SKM-1 treated with dmso at 0.1 percent for 144 hours (cell line): ENCODE results near the gene ANTXR1.
A peak's percentile ranks its signal among the peaks of the same experiment; 100 is the strongest.
"Not testable (repeated sequence)": the region's sequence is repeated elsewhere in the genome, so short reads cannot be mapped to it uniquely, and the experiment has no call there.

ENCODE experiments used
- DNase-seq: peaks from one replicate; lab custom pipeline; 2025; ENCODE audit not compliant: unreplicated experiment; lab: John Stamatoyannopoulos, UW

The ANTXR1 gene

DNA sequence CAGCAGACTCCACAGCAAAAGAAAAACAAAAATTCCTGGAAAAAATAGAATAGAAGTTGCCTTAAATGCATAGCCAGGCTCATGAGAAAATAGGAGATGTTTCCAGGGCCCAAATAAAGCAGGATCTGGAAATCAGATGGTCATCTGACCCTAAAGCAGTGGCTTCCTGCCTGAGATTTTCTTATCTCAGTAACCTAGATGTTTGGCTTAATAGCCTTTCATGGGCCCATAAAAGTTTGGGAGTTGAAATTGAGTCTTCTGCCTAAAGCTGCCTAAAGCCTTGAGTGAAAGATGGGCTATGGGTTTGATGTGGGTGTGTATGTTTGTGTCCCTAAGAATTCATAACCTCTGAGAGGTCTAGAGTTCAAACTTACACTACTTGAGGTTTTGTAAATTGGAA is 149.1 kb downstream of the ANTXR1 start:
- DNase-seq = no peak

DNA sequence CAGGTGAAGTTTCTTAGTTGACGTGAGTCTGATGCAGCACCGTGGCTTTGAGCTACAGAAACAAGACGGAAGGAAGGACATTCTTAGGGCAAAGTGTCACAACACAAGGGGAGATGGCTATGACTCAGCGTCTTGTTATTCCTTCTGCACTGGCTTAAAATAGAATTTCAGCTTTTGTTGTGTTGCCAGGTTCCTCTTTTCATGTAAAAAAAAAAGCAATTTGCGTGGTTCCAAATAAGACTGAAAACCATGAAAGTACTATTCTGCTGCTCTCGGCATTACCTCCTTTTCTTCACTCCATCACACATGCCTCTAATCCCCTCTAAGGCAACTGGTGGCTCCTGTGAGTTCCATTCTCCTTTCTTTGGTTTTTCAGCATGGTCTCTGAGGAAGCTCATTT is 150.1 kb downstream of the ANTXR1 start:
- peak; percentile 94 for DNase-seq

DNA sequence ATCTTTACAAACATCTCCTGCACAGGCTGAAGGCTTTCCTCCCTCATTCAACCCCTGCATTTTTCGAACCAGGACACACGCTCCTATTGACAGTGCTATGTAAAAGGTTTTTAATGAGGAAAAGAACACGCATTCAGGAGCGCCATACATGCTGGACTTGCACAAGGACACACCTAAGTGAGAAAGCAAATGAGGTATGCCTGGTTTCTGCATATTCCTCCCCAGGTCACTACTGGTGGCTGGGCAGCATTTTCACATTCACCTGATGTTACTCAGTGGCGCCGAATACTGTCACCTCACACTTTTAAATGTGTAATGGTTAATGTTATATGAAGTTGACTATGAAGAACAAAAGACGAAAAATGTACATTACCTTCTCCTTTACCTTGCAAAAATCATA is 150.6 kb downstream of the ANTXR1 start:
- no peak for DNase-seq

DNA sequence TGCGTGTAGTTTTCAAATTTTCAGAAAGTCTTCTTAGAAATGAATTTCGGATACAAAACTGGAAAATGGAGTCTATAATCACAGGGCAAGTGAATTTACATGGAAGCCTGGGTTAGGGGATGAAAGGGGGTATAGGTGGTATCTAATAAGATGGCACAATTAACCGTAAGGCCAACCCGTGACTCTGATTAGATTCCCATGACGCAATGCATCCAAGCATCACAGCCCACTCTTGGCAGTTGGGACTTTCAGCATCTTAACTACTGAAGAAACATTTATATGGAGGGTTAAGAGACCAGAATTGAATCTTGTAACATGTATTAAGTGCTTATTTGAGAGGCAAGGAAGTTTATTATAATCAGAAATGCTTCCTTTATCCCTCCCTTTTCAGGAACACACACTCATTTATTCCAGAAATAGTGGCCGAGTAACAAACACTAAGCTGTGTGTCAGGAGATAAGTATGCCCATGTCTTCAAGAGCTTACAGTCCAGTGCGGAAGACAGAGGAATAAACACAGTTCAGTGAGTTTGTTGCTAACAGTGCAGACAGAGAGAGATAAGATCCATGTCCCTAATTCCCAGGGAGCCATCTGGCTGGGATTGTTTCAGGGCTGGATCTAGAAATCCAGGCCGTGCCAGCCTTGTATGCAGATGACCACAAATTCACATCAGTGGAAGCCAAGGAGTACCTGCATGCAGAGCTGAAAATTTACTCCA is 151.2 kb downstream of the ANTXR1 start:
- no peak for DNase-seq

DNA sequence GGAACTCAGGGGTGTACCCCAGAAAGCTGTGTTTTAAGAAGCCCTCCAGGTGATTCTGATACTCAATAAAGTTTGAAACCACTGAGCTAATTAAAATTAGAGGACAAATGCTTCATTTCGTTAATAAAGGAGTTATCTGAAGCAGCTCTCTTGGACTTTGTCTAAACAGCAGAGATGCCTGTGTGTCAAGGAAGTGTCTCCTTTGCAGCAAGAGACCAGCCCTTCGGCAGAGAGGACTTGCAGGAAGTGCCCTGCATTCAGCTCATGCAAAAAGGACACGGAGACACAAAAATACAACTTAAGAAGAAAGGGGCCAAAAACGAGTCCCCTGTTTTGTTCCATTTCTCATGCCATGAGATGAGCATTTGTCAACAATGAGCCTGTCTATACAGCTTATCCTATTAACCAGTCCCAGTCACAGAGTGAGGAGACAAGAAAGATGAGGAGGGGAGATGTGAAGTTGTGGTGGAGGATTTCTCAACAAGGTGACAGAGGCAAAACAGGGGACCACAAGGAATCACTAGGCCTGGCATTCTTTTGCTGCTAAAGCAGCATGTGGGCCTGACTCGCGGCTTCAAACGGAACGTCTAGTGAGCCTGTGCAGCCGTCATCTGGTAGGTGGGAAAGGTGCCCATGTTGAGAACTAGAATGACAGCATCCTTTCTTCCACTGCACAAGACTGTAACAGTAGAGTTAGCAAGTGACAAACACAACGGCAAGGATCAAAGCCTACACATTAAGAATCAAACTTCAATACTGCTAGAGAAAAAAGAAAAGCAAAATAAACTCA is 152.3 kb downstream of the ANTXR1 start:
- DNase-seq = no peak

DNA sequence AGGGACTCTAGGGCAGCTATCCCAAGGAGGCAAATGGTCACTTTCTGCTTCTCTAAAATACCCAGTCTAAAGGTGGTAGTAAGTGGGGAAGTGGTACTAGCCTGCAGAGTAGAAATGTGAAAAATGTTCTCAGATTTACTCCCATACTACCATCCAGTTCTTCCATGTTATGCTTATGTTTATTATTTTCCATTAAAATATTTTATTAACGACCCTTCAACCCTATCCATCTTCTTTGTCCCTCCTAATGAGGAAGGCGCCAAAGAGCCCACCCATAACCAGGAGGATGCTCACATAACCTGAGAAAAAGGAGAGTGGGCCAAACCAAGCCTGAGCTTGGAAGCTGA is 153.5 kb downstream of the ANTXR1 start:
- DNase-seq = no peak

DNA sequence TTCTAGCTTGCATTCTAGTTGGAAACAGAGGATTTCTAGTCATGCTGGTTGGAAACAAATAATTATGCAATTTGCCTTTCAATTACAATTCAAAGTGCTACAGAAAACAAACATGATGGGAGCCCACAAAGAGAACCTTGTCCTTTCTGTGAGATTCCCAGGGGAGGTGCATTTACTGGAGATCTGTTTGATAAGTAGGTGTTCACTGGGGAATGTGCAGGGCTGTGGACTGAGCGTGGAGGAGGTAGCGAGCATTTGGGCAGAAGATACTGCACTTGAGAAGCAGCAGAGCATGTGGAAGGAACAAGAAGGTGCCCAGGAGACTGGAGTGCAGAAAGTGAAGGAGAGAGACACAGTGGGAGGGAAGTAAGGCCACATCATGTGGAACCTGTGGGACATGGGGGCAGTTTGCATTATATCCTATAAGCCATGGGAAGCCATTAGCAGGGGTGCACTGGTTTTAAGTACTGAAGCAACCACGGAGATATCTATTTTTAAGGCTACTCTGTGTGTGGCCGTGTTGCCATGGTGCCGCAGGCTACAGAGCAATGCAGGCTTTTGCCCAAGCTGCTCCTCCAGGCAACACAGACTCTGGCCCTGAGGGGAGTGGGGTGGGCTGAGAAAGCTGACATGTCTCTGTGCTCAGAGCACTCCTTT is 154.0 kb downstream of the ANTXR1 start:
- no peak for DNase-seq

DNA sequence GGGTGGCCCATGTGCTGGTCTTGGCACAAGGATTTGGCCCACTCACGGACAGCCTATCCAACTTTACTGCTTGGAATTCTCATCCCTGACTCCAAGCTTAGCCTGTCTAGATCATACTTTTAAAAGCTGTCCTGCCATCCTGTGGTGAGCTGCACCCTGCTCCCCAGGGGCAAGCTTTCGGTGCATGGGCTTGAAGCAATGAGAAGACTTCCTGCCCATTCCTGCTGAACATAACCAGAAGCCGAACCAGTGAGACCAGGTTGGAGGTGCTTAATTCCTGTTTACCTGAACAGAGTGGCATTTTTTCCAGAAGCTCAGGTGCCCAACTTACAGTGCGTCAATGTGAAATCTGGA is 154.5 kb downstream of the ANTXR1 start:
- no peak for DNase-seq

DNA sequence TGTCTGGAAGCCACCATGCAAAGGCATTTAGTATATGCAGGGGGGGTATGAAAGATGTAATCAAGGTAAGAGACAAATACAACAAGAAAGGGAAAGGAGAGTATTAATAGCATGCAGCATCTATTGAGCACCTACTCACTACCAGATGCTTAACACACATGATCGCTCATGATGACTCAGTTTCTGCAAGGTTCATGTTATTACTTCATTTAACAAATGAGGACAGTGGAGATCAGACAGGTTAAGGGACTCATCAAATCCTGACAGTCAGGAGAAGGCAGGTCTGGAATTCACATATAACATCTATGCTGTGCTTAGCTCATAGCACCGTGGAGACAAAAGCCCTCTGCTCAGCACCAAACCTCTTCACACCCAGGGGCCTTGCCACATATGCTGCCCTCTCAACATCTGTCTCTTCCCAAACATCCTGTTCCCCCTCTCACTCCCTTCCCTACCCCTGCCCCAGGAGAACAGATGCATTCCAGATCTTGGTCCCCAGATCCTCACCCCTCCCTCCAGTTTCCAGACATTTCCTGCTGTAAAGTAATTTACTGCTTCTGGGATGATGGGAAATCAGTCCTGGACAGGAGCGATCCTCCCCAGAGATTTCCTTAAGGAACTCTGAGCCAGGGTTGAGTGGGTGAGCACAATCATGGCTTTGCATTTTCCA is 155.3 kb downstream of the ANTXR1 start:
- DNase-seq = no peak

DNA sequence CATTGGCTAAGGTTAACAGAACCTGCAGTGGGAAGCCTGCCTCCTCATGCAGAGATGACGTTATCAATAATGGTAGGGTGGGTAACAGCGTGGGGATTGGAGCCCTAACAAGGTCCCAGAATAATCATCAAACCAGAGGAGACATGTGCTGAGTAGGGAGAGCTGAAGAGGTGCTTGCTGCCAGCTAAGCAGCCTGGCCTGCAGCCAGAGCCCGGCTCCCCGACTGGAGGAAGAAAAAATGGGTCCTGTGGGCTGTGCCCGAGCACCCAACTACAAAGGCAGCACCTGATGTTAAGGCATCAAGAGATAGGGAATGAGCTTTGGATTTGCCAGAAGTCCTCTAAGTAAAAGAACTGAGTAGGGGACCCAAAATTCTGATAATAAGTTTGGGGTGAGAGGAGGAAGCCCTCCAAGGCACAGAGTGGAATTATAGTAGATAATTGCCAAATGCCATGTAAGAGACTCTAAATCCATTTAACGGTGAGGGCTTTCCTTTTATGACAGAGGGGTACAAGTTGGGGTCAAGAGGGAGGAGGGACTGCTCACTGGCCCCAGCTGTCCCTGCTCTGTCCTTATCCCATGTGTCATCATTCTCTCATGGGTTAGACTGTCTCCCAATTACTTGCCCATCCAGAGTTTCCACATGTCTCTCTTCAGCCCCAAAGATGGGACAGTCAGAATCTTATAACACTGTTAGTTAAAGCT is 156.1 kb downstream of the ANTXR1 start:
- DNase-seq = no peak

DNA sequence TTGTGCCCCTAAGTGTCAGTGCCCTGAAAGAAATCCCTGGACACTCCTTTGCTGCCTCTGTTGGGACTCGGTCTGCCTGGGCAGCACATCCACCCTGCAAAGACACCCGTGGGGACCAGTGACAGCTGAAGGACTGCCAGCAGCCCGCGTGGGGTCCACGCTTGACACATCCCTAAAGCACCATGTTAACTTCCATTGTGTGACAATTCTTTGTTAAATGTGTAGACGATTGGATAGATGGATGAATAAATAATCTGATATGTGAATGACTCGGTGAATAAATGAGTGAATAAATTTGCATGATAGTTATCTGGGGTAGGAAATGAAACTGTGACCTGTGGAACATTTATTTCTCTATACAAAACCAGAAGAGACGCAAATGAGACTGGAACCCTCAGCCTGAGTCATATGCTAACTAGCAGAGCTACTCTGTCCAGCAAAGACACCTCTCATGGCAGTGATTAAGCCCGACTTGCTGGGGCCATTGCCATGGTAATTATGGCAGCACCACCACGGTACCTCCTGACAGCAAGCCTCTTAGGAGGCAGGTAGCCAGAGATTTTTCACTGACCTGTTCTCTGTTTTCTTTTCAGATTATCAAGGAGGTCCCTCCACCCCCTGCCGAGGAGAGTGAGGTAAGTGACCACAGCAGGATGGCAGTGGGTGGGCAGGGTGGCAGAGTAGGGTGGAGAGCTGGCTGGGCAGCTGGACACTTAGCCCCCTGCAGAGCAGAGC is 156.8 kb downstream of the ANTXR1 start:
- no peak for DNase-seq

DNA sequence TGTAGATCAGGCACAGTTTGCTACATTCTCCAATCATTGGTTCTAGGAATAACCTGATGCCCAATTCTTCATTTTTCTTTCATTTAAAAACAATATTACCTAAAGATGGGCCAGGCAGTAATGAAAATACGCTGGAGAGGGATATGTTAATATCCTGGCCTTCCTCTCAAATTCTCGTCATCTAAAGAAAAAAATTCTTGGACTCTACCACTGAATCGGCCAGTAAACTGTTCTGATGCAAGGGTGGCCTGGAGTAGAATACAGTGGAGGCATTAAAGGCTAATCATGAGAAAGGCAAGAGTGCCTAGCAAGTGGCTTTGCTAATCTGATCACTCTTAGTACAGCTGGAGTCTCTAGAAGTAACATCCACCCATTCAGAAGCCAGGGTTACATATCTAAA is 157.7 kb downstream of the ANTXR1 start:
- no peak for DNase-seq

DNA sequence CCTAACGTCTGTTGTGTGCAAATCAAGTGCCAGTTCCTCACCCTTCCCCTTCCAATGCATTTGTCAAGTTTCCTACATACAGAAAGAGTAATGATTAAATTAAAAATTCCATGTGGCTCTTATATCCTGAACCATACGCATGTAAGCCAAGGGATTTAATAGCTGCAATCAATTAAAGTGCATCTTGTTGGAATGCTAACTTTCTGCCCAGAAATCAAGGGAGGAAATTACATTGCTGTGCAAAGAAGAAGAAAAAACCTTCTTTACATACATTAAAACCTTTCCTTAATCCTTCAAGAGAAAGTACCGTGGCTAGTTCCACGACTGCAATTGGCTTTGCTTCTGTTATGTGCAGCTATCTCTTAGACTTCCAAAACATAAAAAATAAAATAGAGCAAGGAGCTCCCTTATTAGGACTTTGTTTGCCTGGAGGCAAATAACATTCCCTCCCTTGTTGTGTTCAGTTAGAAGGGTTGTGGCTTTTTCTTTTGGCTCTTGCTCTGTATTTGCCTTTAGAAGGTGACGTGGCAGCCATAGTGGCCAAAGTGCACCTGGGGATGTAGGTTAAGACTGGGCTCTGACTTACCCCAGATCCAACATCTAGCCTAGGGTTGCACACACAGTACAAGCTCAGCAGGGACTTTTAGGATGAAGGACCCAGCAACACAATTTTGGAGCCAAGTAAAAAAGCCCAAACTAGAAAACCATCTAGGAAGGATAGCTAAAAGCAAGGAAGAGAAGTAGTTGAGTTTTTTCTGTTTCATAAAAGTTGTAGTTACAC is 158.3 kb downstream of the ANTXR1 start:
- DNase-seq = no peak

DNA sequence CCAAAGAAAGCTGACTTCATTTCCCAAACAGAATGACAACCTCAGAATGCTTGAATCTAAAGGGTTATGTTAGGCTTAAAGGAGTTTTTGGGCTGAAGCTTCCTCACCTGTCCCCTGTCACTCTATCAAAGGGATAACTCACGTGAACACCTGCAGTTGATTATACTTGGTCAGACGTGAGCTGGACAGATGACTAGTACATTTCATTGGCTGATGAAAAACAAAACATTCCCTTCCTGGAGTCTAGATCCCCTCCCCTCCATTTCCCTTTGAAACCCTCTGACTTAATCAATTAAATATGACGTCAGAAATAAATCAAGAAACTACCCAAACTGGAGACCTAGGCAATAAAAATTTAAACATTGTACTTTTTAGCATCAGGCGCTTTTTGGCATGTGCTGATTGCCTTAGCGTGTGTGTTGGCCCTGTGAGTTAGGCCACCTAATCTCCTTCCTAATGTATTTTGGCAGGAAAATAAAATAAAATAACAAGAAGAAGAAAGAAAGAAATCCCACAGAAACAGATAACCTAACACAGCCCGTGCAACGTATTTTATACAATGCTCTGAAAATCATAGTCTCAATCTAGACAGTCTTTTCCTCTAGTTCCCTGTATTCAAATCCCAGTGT is 159.0 kb downstream of the ANTXR1 start:
- DNase-seq = no peak

DNA sequence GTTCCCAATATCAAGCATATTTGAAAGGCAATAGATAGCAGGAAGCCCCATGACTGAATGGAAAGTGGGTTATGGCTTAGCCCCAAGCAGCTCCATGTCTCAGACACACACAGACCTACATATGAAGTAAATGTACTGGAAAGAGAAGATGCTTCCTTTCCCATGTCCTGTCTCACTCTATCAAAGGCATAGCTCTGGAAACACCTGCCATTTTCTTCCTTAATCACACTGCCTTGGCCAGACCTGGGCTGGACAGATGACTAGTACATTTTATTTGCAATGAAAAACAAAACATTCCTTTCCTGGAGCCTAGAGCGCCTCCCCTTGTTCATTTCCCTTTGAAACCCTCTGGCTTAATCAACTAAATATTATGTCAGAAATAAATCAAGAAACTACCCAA is 160.7 kb downstream of the ANTXR1 start:
- no peak for DNase-seq

DNA sequence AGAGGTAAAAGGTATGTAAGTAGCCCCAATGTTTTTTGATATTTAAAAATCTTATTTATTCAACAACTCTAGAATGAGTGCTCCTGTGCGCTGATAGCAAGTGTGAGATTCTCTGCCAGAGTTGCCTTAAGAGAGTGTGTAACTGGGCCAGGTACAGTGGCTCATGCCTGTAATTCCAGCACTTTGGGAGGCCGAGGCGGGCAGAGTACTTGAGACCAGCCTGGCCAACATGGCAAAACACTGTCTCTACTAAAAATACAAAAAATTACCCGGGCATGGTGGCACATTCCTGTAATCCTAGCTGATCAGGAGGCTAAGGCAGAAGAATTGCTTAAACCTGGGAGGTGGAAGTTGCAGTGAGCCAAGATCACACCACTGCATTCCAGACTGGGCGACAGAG is 161.2 kb downstream of the ANTXR1 start:
- DNase-seq = not testable (repeated sequence)

DNA sequence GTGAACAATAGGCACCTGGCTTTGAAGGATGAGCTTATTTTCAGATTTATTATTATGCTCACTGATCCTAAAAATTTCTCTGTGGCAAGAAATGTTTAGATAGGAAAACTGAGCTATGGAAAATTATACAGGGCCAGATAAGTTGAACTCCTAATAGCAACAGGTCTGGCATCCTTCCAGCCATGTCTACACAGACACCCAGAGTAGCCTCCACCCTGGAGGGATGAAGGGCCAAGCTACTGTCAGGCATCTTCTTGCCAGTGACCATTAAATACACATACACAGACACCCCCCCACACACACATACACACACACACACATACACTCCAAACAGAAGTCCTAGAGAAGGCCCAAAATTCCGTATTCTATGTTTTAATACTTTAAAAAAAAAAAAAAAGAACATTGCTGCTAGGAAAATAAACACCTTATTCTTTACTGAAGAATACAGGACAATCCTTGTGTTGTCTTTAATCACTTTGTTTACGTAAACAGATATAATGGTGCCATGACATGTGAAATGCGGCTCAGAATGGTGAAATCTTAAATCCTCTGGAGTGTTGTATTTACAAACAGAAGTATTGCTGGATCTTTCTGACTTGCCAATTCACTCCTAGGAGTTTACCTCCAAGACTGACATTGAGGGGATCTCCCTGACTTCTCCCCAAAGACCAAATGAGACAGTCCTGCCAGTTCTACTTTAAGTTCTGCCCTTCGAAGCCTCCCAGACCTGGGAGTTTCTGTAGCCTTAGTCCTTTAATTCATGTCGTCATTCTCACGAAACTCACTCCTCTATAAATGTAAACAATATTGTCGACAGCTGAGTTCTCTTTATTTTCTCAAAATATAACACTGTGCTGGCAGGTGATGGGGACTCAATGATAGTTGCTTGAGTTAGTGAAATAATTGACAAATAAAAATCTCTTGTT is 163.1 kb downstream of the ANTXR1 start:
- DNase-seq = no peak

DNA sequence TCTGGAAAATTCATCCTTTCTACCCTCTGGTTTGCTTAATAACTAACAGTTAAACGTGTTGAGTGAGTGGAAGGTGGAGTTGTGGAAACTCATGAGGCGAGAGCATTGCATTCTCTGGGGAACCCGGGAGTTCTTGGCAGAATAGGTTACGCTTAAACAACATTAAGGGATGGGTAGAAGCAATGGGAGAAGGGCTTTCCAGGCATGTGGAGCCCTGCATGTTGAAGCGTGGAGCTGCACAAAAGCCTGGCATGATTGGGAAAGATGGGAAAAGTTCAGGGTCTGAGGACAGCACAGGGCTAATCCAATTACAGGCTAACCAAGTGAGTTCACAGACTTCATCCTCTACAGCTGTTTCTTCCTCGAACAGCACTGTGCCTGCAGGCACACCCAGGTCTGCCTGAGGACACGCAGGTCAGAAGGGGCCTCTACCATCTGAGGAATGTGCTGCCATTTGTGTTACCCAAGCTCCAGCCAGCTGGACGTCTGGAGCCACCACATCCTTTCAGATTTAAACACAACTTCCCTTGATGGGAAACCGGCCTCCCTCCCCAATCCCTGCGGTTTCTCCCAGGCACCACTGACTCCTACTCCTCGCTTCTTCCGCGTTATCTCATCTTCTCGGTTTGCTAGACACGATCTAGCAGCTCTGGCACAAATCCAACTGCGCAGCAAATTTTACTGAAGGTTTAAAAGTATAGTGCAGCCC is 164.2 kb downstream of the ANTXR1 start:
- peak; percentile 96 for DNase-seq
